ENCODE measurements around the gene TMEM62.
"Not testable (repeated sequence)": the region's sequence is repeated elsewhere in the genome, so short reads cannot be mapped to it uniquely, and the experiment has no call there.

TMEM62 gene

GRCh38 chr15:43183270-43183669 is 49.9 kb downstream of the TMEM62 start:
- DNase-seq (ENCODE audit: low read depth) = no peak

GRCh38 chr15:43184407-43185124 is 51.2 kb downstream of the TMEM62 start:
- DNase-seq (ENCODE audit: low read depth) = no peak

- DNase-seq (ENCODE audit: low read depth) = peak; percentile 68
Measured at GRCh38 chr15:43185157-43186002, 52.0 kb downstream of the TMEM62 start, which contains the start of gene CCNDBP1. Gene CCNDBP1 (plus strand): TSS chr15:43185403. CDS start chr15:43185499, 96 bp downstream.

- DNase-seq (ENCODE audit: low read depth) = no peak
Measured at GRCh38 chr15:43186003-43186353, 52.6 kb downstream of the TMEM62 start.

- DNase-seq (ENCODE audit: low read depth) = no peak
Measured at GRCh38 chr15:43187544-43188155, 54.3 kb downstream of the TMEM62 start.

GRCh38 chr15:43189296-43189695 is 55.9 kb downstream of the TMEM62 start:
- no peak for DNase-seq (ENCODE audit: low read depth)

- no peak for DNase-seq (ENCODE audit: low read depth)
Measured at GRCh38 chr15:43190178-43190577, 56.8 kb downstream of the TMEM62 start.

GRCh38 chr15:43193710-43194109 is 60.3 kb downstream of the TMEM62 start:
- DNase-seq (ENCODE audit: low read depth) = no peak

- DNase-seq (ENCODE audit: low read depth) = no peak
Measured at GRCh38 chr15:43194795-43195194, 61.4 kb downstream of the TMEM62 start.

- no peak for DNase-seq (ENCODE audit: low read depth)
Measured at GRCh38 chr15:43196760-43197548, 63.6 kb downstream of the TMEM62 start.

GRCh38 chr15:43197773-43198172 is 64.4 kb downstream of the TMEM62 start:
- DNase-seq (ENCODE audit: low read depth) = not testable (repeated sequence)

- not testable (repeated sequence) for DNase-seq (ENCODE audit: low read depth)
Measured at GRCh38 chr15:43198556-43198955, 65.2 kb downstream of the TMEM62 start.

- no peak for DNase-seq (ENCODE audit: low read depth)
Measured at GRCh38 chr15:43198992-43199391, 65.6 kb downstream of the TMEM62 start.

GRCh38 chr15:43199945-43200488 is 66.6 kb downstream of the TMEM62 start:
- DNase-seq (ENCODE audit: low read depth) = no peak

GRCh38 chr15:43204016-43204901 is 70.9 kb downstream of the TMEM62 start:
- peak; percentile 20 for DNase-seq (ENCODE audit: low read depth)

- DNase-seq (ENCODE audit: low read depth) = no peak
Measured at GRCh38 chr15:43206054-43206453, 72.7 kb downstream of the TMEM62 start.

- DNase-seq (ENCODE audit: low read depth) = no peak
Measured at GRCh38 chr15:43207024-43207423, 73.6 kb downstream of the TMEM62 start.

- no peak for DNase-seq (ENCODE audit: low read depth)
Measured at GRCh38 chr15:43208052-43209002, 74.9 kb downstream of the TMEM62 start.

- no peak for DNase-seq (ENCODE audit: low read depth)
Measured at GRCh38 chr15:43209059-43209824, 75.9 kb downstream of the TMEM62 start.
